ENCODE measurements around the gene STRADB.
"Not testable (repeated sequence)": the region's sequence is repeated elsewhere in the genome, so short reads cannot be mapped to it uniquely, and the experiment has no call there.

STRADB gene

GRCh38 chr2:201430839-201431238, 20.7 kb upstream of the STRADB start:
- no peak for DNase-seq

GRCh38 chr2:201432038-201432620, 19.4 kb upstream of the STRADB start:
- peak; percentile 69 for DNase-seq

GRCh38 chr2:201432621-201433393, 18.7 kb upstream of the STRADB start:
- DNase-seq, result peak; percentile 77

GRCh38 chr2:201433394-201433995, 18.0 kb upstream of the STRADB start:
- no peak for DNase-seq

- DNase-seq, result peak; percentile 39
Measured at GRCh38 chr2:201436141-201436540, 15.4 kb upstream of the STRADB start.

- not testable (repeated sequence) for DNase-seq
Measured at GRCh38 chr2:201439336-201439922, 12.1 kb upstream of the STRADB start.

GRCh38 chr2:201440182-201440581, 11.4 kb upstream of the STRADB start:
- DNase-seq, result no peak

- no peak for DNase-seq
Measured at GRCh38 chr2:201441409-201441808, 10.1 kb upstream of the STRADB start.

GRCh38 chr2:201444746-201445465, 6.6 kb upstream of the STRADB start:
- DNase-seq, result peak; percentile 64

GRCh38 chr2:201447086-201447485, 4.5 kb upstream of the STRADB start:
- no peak for DNase-seq

GRCh38 chr2:201448061-201448460, 3.5 kb upstream of the STRADB start:
- no peak for DNase-seq

GRCh38 chr2:201448701-201449100, 2.8 kb upstream of the STRADB start:
- no peak for DNase-seq

GRCh38 chr2:201450954-201451291, 617 bp upstream of the STRADB start:
- DNase-seq, result peak; percentile 24

- no peak for DNase-seq
Measured at GRCh38 chr2:201452058-201452921, 750 bp downstream of the STRADB start.

GRCh38 chr2:201452922-201453643, 1.5 kb downstream of the STRADB start:
- DNase-seq, result no peak

- no peak for DNase-seq
Measured at GRCh38 chr2:201458381-201458780, 6.8 kb downstream of the STRADB start.

GRCh38 chr2:201460532-201460931, 9.0 kb downstream of the STRADB start:
- DNase-seq, result no peak

- no peak for DNase-seq
Measured at GRCh38 chr2:201464547-201464946, 13.0 kb downstream of the STRADB start.

- DNase-seq, result peak; percentile 16
Measured at GRCh38 chr2:201465524-201465971, 14.0 kb downstream of the STRADB start.

- DNase-seq, result peak; percentile 66
Measured at GRCh38 chr2:201466050-201466675, 14.6 kb downstream of the STRADB start.

GRCh38 chr2:201467666-201468065, 16.1 kb downstream of the STRADB start:
- DNase-seq, result peak; percentile 25

Measured in fibroblast of upper back skin (primary cell).